Activated effector memory CD4-positive, alpha-beta T cell treated with Interleukin-2 at 50 U/mL for 16 hours (primary cell): ENCODE data around the gene PHRF1.

Experiments
- DNase-seq: peaks from one replicate; pipeline ENCODE4 v3.0.0-alpha.2; 2020

The PHRF1 gene

GRCh38 chr11:603154-603553, 26.9 kb downstream of the PHRF1 start:
- no peak for DNase-seq

- no peak for DNase-seq
These were observed 29.2 kb downstream of the PHRF1 start for GRCh38 chr11:605286-606129.

GRCh38 chr11:606245-606644, 30.0 kb downstream of the PHRF1 start:
- no peak for DNase-seq

- DNase-seq, result no peak
These were observed 30.9 kb downstream of the PHRF1 start for GRCh38 chr11:607020-607780.

GRCh38 chr11:607971-608659, 31.8 kb downstream of the PHRF1 start:
- DNase-seq, result no peak

- DNase-seq, result no peak
These were observed 32.6 kb downstream of the PHRF1 start for GRCh38 chr11:608791-609251.

- no peak for DNase-seq
These were observed 33.1 kb downstream of the PHRF1 start for GRCh38 chr11:609341-609811.

GRCh38 chr11:610146-610801, 34.0 kb downstream of the PHRF1 start:
- DNase-seq, result no peak

- no peak for DNase-seq
These were observed 35.0 kb downstream of the PHRF1 start for GRCh38 chr11:611001-611996.

GRCh38 chr11:612201-612960, 36.1 kb downstream of the PHRF1 start:
- no peak for DNase-seq

- DNase-seq, result no peak
These were observed 36.7 kb downstream of the PHRF1 start for GRCh38 chr11:612961-613300.

GRCh38 chr11:613369-613968, 37.2 kb downstream of the PHRF1 start:
- peak; percentile 61 for DNase-seq

GRCh38 chr11:614021-614622, 37.9 kb downstream of the PHRF1 start:
- no peak for DNase-seq

GRCh38 chr11:614623-615503, 38.6 kb downstream of the PHRF1 start:
- DNase-seq, result no peak

- peak; percentile 82 for DNase-seq
These were observed 39.4 kb downstream of the PHRF1 start, which contains the start of gene IRF7 for GRCh38 chr11:615504-616319. Gene IRF7, minus strand, starts transcription at chr11:615950. Its CDS starts 586 bp downstream, at chr11:615364.

GRCh38 chr11:616320-617198, 40.3 kb downstream of the PHRF1 start:
- DNase-seq, result no peak
